Stimulated activated CD4-positive, alpha-beta T cell treated with anti-CD3 and anti-CD28 coated beads, Interleukin-15, amount 100 ng/mL, for 1 hour (primary cell): ENCODE results near the gene SMARCB1.
"Not testable (repeated sequence)": the region's sequence is repeated elsewhere in the genome, so short reads cannot be mapped to it uniquely, and the experiment has no call there.

ENCODE experiments used
- DNase-seq, 2 donors: peaks; one replicate each; pipeline ENCODE4 v3.0.0-alpha.2; 2020; ENCODE audit warnings: low read depth in 1 of 2, low spot score in 1 of 2

SMARCB1 gene

GRCh38 chr22:23844739-23845202 lies 58.0 kb downstream of the SMARCB1 start:
- DNase-seq, result no peak

GRCh38 chr22:23845265-23846080 lies 58.7 kb downstream of the SMARCB1 start:
- no peak for DNase-seq

GRCh38 chr22:23846081-23846469 lies 59.3 kb downstream of the SMARCB1 start:
- no peak for DNase-seq

GRCh38 chr22:23847310-23847920 lies 60.6 kb downstream of the SMARCB1 start:
- DNase-seq, result no peak

- no peak for DNase-seq
Measured at GRCh38 chr22:23847991-23848864, 61.5 kb downstream of the SMARCB1 start.

- peak; percentile 73 to 88 for DNase-seq
Measured at GRCh38 chr22:23849009-23850006, 62.5 kb downstream of the SMARCB1 start.

GRCh38 chr22:23850136-23850611 lies 63.4 kb downstream of the SMARCB1 start:
- no peak for DNase-seq

- no peak for DNase-seq
Measured at GRCh38 chr22:23856721-23857605, 70.2 kb downstream of the SMARCB1 start.

- DNase-seq, result peak; percentile 84 to 87
Measured at GRCh38 chr22:23857606-23858483, 71.1 kb downstream of the SMARCB1 start, which contains the start of gene SLC2A11. Gene SLC2A11, plus strand, starts transcription at chr22:23857875. Its CDS starts 125 bp downstream, at chr22:23858000.

GRCh38 chr22:23858484-23858815 lies 71.7 kb downstream of the SMARCB1 start:
- no peak for DNase-seq

- DNase-seq, result no peak
Measured at GRCh38 chr22:23859201-23859600, 72.4 kb downstream of the SMARCB1 start.

- DNase-seq, result not testable (repeated sequence)
Measured at GRCh38 chr22:23860187-23860586, 73.4 kb downstream of the SMARCB1 start.

GRCh38 chr22:23862103-23862502 lies 75.3 kb downstream of the SMARCB1 start:
- no peak for DNase-seq

GRCh38 chr22:23864499-23865154 lies 77.9 kb downstream of the SMARCB1 start:
- DNase-seq, result not testable (repeated sequence)

GRCh38 chr22:23868580-23868979 lies 81.8 kb downstream of the SMARCB1 start:
- no peak for DNase-seq

- no peak for DNase-seq
Measured at GRCh38 chr22:23874871-23875270, 88.1 kb downstream of the SMARCB1 start.

- no peak for DNase-seq
Measured at GRCh38 chr22:23875801-23876200, 89.0 kb downstream of the SMARCB1 start.

GRCh38 chr22:23877566-23877965 lies 90.8 kb downstream of the SMARCB1 start:
- DNase-seq, result no peak
